GM12872 (cell line): ENCODE measurements around the gene NECAB2.

Experiments
- CTCF ChIP-seq: IDR thresholded peaks from 3 replicates; pipeline ENCODE4 v1.5.1; 2011; ENCODE audit warnings: low read depth, mild to moderate bottlenecking, low read length, moderate library complexity; ENCODE audit not compliant: insufficient read depth

The NECAB2 gene

GRCh38 chr16:84048871-84049270 is 80.8 kb downstream of the NECAB2 start:
- no peak for TF ChIP-seq CTCF

- TF ChIP-seq CTCF = no peak
These were observed 81.5 kb downstream of the NECAB2 start for GRCh38 chr16:84049403-84050060.

- TF ChIP-seq CTCF = no peak
These were observed 82.3 kb downstream of the NECAB2 start for GRCh38 chr16:84050316-84050715.

GRCh38 chr16:84052071-84052622 is 84.1 kb downstream of the NECAB2 start:
- no peak for TF ChIP-seq CTCF
